ENCODE data around the gene TMEM81.

TMEM81 gene

GRCh38 chr1:205084360-205084759 is at the start of gene TMEM81:
TSS of gene TMEM81 (minus strand) at chr1:205084460. CDS start at chr1:205084320, 140 bp downstream.
- no peak for DNase-seq

GRCh38 chr1:205133287-205133686 is 49.0 kb upstream of the TMEM81 start:
- DNase-seq = no peak

- no peak for DNase-seq
These were observed 45.3 kb upstream of the TMEM81 start for GRCh38 chr1:205129447-205130029.

- DNase-seq = no peak
These were observed 43.8 kb upstream of the TMEM81 start for GRCh38 chr1:205128050-205128449.

GRCh38 chr1:205127646-205128045 is 43.4 kb upstream of the TMEM81 start:
- DNase-seq = no peak

GRCh38 chr1:205124726-205125125 is 40.5 kb upstream of the TMEM81 start:
- no peak for DNase-seq

- DNase-seq = no peak
These were observed 38.2 kb upstream of the TMEM81 start for GRCh38 chr1:205122489-205122882.

GRCh38 chr1:205121660-205122488 is 37.6 kb upstream of the TMEM81 start, which contains the start of gene RBBP5:
TSS of gene RBBP5 (minus strand) at chr1:205121978. CDS start at chr1:205121873, 105 bp downstream.
- peak; percentile 85 for DNase-seq

- DNase-seq = no peak
These were observed 34.5 kb upstream of the TMEM81 start for GRCh38 chr1:205118752-205119151.

- no peak for DNase-seq
These were observed 27.1 kb upstream of the TMEM81 start for GRCh38 chr1:205111354-205111753.

GRCh38 chr1:205109711-205110110 is 25.5 kb upstream of the TMEM81 start:
- DNase-seq = no peak

- no peak for DNase-seq
These were observed 25.0 kb upstream of the TMEM81 start for GRCh38 chr1:205109269-205109668.

- DNase-seq = no peak
These were observed 24.2 kb upstream of the TMEM81 start for GRCh38 chr1:205108464-205108863.

- no peak for DNase-seq
These were observed 23.1 kb upstream of the TMEM81 start for GRCh38 chr1:205107327-205107726.

- no peak for DNase-seq
These were observed 18.1 kb upstream of the TMEM81 start for GRCh38 chr1:205102404-205102803.

GRCh38 chr1:205098242-205098641 is 14.0 kb upstream of the TMEM81 start:
- no peak for DNase-seq

GRCh38 chr1:205095422-205095821 is 11.2 kb upstream of the TMEM81 start:
- DNase-seq = no peak

- no peak for DNase-seq
These were observed 6.9 kb upstream of the TMEM81 start for GRCh38 chr1:205091043-205091740.

GRCh38 chr1:205088341-205088740 is 4.1 kb upstream of the TMEM81 start:
- DNase-seq = no peak

GRCh38 chr1:205082431-205082830 is 1.8 kb downstream of the TMEM81 start:
- no peak for DNase-seq

- DNase-seq = no peak
These were observed 6.3 kb downstream of the TMEM81 start for GRCh38 chr1:205077934-205078311.

- DNase-seq = no peak
These were observed 6.9 kb downstream of the TMEM81 start for GRCh38 chr1:205077158-205077933.

GRCh38 chr1:205076245-205076761 is 8.0 kb downstream of the TMEM81 start:
- DNase-seq = no peak

All from GOT3 (cell line).